ENCODE data around the gene C8A.

- no peak for TF ChIP-seq MTF1 (CRISPR knock-in tag; IDR thresholded peaks at IDR 0.05)
- no peak for TF ChIP-seq RFX5 (IDR thresholded peaks at IDR 0.05; ENCODE audit: low read depth, low read length)
- TF ChIP-seq U2AF1 (optimal IDR thresholded peaks at IDR 0.05; ENCODE audit: low read depth, low read length): no peak
- no peak for TF ChIP-seq TRIM24 (CRISPR knock-in tag; IDR thresholded peaks at IDR 0.05)
- TF ChIP-seq FOXP1 (IDR thresholded peaks at IDR 0.05): no peak
- TF ChIP-seq FOXP1 (CRISPR knock-in tag; IDR thresholded peaks at IDR 0.05): no peak
- no peak for TF ChIP-seq SSRP1 (CRISPR knock-in tag; IDR thresholded peaks at IDR 0.05)
- TF ChIP-seq TEAD3 (CRISPR knock-in tag; optimal IDR thresholded peaks at IDR 0.05; ENCODE audit: borderline replicate concordance): peak; percentile 46
- TF ChIP-seq ZNF616 (CRISPR knock-in tag; IDR thresholded peaks at IDR 0.05; ENCODE audit: low read depth): no peak
Observed at GRCh38 chr1:56908619-56909221, 54.1 kb downstream of the C8A start.

Data from HepG2 (cell line).